Activated CD8-positive, alpha-beta T cell treated with anti-CD3 and anti-CD28 coated beads, Interleukin-2, amount 10 ng/mL, durations not matched to agents 7 days and 5 days (primary cell): ENCODE data around the gene LYZL4. TPM values are rescaled to one million over a fixed set of nuclear protein-coding genes. Genes with fewer than 3 reads are reported as not detected.

Source experiments
- ATAC-seq: fragments of 150-1000 bp; cut with Tn5 transposase; one replicate; pipeline ENCODE4 v1.10.0; 2021; ENCODE audit warnings: moderate library complexity
- CTCF ChIA-PET: fragments of 350-600 bp; sonication (Branson Sonifier 250); formaldehyde crosslinking; loops from one replicate; lab custom pipeline; 2021; ENCODE audit warnings: antibody characterized with exemption; lab: Charles Lee
- POLR2A ChIA-PET: fragments of 350-600 bp; sonication (Branson Sonifier 250); formaldehyde crosslinking; loops from one replicate; lab custom pipeline; 2021; ENCODE audit warnings: antibody characterized with exemption; lab: Charles Lee
- DNase-seq: peaks from one replicate; pipeline ENCODE4 v3.0.0-alpha.2; 2020
- H3K27ac Mint-ChIP-seq: one replicate; pipeline ENCODE4 v1.8.0; 2021; ENCODE audit warnings: mild to moderate bottlenecking, mixed read lengths
- H3K27me3 Mint-ChIP-seq: one replicate; pipeline ENCODE4 v1.8.0; 2021; ENCODE audit warnings: low read depth, mixed read lengths
- H3K36me3 Mint-ChIP-seq: one replicate; pipeline ENCODE4 v1.8.0; 2021; ENCODE audit warnings: low read depth, mixed read lengths
- H3K4me1 Mint-ChIP-seq: one replicate; pipeline ENCODE4 v1.8.0; 2021; ENCODE audit warnings: low read depth, mixed read lengths
- H3K4me3 Mint-ChIP-seq: one replicate; pipeline ENCODE4 v1.8.0; 2021; ENCODE audit warnings: mild to moderate bottlenecking, mixed read lengths
- H3K9me3 Mint-ChIP-seq: one replicate; pipeline ENCODE4 v1.8.0; 2022; ENCODE audit warnings: mixed read lengths; ENCODE audit not compliant: insufficient read depth
- total RNA-seq, 2 experiments: library from RNA; stranded (reverse); gene quantifications; one replicate each; pipeline ENCODE4 v1.2.3, GENCODE V29; 2021

The LYZL4 gene
- total RNA-seq, 2 experiments from 2014 or later: not detected

- CTCF ChIA-PET: no interaction called here
- POLR2A ChIA-PET: no interaction called here
- DNase-seq (no peak), ATAC-seq (no peak)
- Mint-ChIP-seq H3K27me3 (no peaks in the 10 kb centered on the region), H3K27ac (no peak overlapping the region), H3K4me1 (no peaks in the 10 kb centered on the region), H3K36me3 (no peaks in the 10 kb centered on the region), H3K9me3 (no peaks in the 10 kb centered on the region), H3K4me3 (no peak overlapping the region)
Observed at GRCh38 chr3:42366550-42366949, 43.9 kb downstream of the LYZL4 start.

GRCh38 chr3:42357335-42357734 lies 53.1 kb downstream of the LYZL4 start:
- Mint-ChIP-seq H3K36me3 (no peaks in the 10 kb centered on the region), H3K4me1 (no peaks in the 10 kb centered on the region), H3K27ac (no peak overlapping the region), H3K27me3 (peaks cover 6% of the 10 kb centered on the region), H3K4me3 (no peak overlapping the region), H3K9me3 (no peaks in the 10 kb centered on the region)
- ChIA-PET POLR2A (no interaction called here), CTCF (no interaction called here)
- ATAC-seq: no peak
- DNase-seq: no peak

- Mint-ChIP-seq H3K9me3 (no peaks in the 10 kb centered on the region), H3K27ac (no peak overlapping the region), H3K4me1 (no peaks in the 10 kb centered on the region), H3K36me3 (no peaks in the 10 kb centered on the region), H3K27me3 (peaks cover 4% of the 10 kb centered on the region), H3K4me3 (no peak overlapping the region)
- POLR2A ChIA-PET: no interaction called here
- DNase-seq (no peak), ATAC-seq (no peak)
- CTCF ChIA-PET: interaction anchor here (0.9 to 1.4 kb wide), 2 partner anchors 13 to 108 kb away, joined by 3 to 7 read pairs; no protein-coding TSS in a partner anchor
Observed at GRCh38 chr3:42355612-42356011, 54.8 kb downstream of the LYZL4 start.

GRCh38 chr3:42353631-42354030 lies 56.8 kb downstream of the LYZL4 start:
- H3K36me3 Mint-ChIP-seq: no peaks in the 10 kb centered on the region
- no peaks in the 10 kb centered on the region for H3K9me3 Mint-ChIP-seq
- DNase-seq (no peak), ATAC-seq (no peak)
- H3K27me3 Mint-ChIP-seq: peaks cover 4% of the 10 kb centered on the region
- ChIA-PET CTCF (no interaction called here), POLR2A (interaction anchor here (0.6 kb wide), 1 partner anchor 394 kb away, joined by 5 read pairs; no protein-coding TSS in a partner anchor)
- no peaks in the 10 kb centered on the region for H3K4me1 Mint-ChIP-seq
- no peak overlapping the region for H3K27ac Mint-ChIP-seq
- H3K4me3 Mint-ChIP-seq: no peak overlapping the region

DNA sequence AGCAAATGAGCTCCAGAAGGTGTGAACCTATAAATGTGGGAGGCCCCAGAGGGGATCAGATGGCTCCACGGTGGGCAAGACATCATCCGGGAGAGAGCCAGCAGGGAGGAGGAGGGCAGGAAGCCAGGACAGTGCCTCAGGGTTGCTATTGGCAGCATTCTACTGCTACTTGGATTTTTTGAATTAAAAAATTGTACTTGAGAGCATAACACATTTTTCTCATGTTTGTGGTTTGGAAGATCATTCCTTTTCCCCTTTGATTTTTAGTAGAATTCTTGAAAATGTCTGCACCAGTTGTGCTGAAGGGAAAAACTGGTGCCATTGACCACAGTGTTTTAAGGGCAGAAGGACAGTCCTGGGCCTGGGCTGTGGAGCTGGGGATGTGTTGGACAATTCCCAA lies 59.2 kb downstream of the LYZL4 start:
- CTCF ChIA-PET: no interaction called here
- Mint-ChIP-seq H3K4me1 (no peaks in the 10 kb centered on the region), H3K9me3 (no peaks in the 10 kb centered on the region), H3K4me3 (no peak overlapping the region), H3K27me3 (peaks cover 2% of the 10 kb centered on the region), H3K27ac (no peak overlapping the region), H3K36me3 (no peaks in the 10 kb centered on the region)
- POLR2A ChIA-PET: interaction anchor here (0.6 kb wide), 1 partner anchor 37 kb away, joined by 3 read pairs; no protein-coding TSS in a partner anchor
- DNase-seq (no peak), ATAC-seq (no peak)

DNA sequence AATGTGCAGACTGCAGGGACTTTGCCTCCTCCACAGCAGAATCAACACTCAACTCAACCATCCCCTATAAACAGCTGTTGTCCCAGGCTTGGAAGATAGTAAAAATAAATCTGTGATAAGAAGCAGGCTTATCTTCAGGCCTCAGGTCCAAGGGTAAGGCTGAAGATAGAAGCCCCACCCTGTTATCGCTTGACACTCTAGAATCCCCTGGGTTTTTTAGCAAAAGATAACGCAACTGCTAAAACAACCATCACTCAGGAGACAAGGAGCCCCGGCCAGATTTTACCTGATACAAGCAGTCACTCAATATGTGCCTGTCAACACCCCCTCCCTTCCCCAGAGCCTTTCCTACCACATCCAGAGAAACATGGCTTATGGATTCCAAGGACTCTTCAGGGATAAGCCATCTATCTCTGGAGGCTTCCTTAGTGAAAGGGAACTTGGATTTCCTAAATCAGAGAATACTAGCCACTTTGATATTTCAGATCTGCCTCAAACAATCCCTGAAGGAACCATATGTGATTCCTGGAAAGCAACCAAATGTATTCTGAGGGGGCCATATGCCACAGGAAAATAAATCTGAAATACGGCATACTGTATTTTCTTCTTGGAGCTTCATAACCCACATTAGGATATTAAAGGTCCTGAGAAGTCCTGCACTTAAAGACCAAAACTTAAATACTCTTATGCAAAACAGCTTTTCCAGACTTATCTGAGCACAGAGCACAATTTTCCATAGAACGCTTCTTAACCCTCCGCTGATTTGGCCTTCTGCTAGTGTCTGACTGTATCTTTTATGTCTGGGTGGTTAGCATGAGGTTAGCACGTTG lies 60.4 kb downstream of the LYZL4 start:
- Mint-ChIP-seq H3K27ac (no peak overlapping the region), H3K4me3 (no peak overlapping the region), H3K4me1 (no peaks in the 10 kb centered on the region), H3K9me3 (no peaks in the 10 kb centered on the region), H3K27me3 (no peaks in the 10 kb centered on the region), H3K36me3 (no peaks in the 10 kb centered on the region)
- ATAC-seq (no peak), DNase-seq (no peak)
- CTCF ChIA-PET: no interaction called here
- POLR2A ChIA-PET: no interaction called here

DNA sequence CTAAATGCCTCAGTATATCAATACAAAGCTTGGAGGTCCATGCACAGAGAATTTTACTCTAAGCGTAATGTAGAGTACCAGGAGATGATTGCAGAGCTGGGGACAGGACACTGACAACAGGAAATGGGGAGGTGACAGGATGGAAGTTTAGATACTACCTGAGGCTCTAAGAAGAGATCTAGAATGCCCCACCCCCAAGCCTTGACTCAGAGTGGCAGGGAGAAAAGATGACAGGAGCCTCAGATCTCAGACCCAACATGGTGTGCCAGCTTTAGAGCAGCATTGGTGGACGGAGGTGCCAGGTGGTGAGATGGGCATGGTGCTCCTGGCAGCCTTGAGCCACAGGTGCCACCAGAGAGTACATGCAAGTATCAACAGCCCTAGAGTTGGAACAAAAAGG lies 62.5 kb downstream of the LYZL4 start:
- Mint-ChIP-seq H3K4me1 (no peaks in the 10 kb centered on the region), H3K4me3 (no peak overlapping the region), H3K27me3 (no peaks in the 10 kb centered on the region), H3K36me3 (no peaks in the 10 kb centered on the region), H3K27ac (no peak overlapping the region), H3K9me3 (no peaks in the 10 kb centered on the region)
- POLR2A ChIA-PET: no interaction called here
- no peak for DNase-seq
- CTCF ChIA-PET: no interaction called here
- ATAC-seq: no peak

Other genes starting within 250 kb of the LYZL4 start
- not detected for gene CCK, start 144.4 kb downstream of the LYZL4 start, total RNA-seq
- 1 to 10 TPM; 9.1 to 9.5 TPM for gene VIPR1, start 92.0 kb upstream of the LYZL4 start, total RNA-seq
- 10 to 100 TPM; 49.3 to 51.4 TPM for gene SEC22C, start 171.4 kb upstream of the LYZL4 start, total RNA-seq
- 10 to 100 TPM; 68.6 to 68.7 TPM for gene SS18L2, start 180.2 kb upstream of the LYZL4 start, total RNA-seq
- gene NKTR, start 190.1 kb upstream of the LYZL4 start, total RNA-seq: 10 to 100 TPM; 85.9 to 90.3 TPM
- under 1 TPM; 0.18 to 0.34 TPM for gene ZBTB47, start 243.1 kb upstream of the LYZL4 start, total RNA-seq